Right atrium auricular region (tissue), 2 donors: ENCODE measurements around the gene ECHDC3. TPM values are rescaled to one million over a fixed set of nuclear protein-coding genes. Genes with fewer than 3 reads are reported as not detected.
"Not testable (repeated sequence)": the region's sequence is repeated elsewhere in the genome, so short reads cannot be mapped to it uniquely, and the experiment has no call there.

ENCODE experiments used
- DNase-seq: peaks from one replicate; pipeline ENCODE4 v3.0.0-alpha.2; 2019; ENCODE audit warnings: low spot score
- H3K27ac ChIP-seq, 2 donors: fragments of 200-600 bp; sonication (generic); 1 replicate in 1 of 2; 2 replicates in 1 of 2; pipeline ENCODE4 v1.5.1; 2016 to 2019
- H3K27me3 ChIP-seq, 2 donors: fragments of 200-600 bp; sonication (generic); one replicate each; pipeline versions ENCODE4 v1.5.1 to v1.6.0; 2017 to 2019
- H3K36me3 ChIP-seq: fragments of 200-600 bp; sonication (generic); one replicate; pipeline ENCODE4 v1.5.1; 2016
- H3K4me1 ChIP-seq, 2 donors: fragments of 200-600 bp; sonication (generic); one replicate each; pipeline versions ENCODE4 v1.5.1 to v1.6.0; 2017 to 2019
- H3K4me3 ChIP-seq, 2 donors: fragments of 200-600 bp; sonication (generic); 1 replicate in 1 of 2; 2 replicates in 1 of 2; pipeline ENCODE4 v1.5.1; 2017 to 2019; ENCODE audit warnings: mild to moderate bottlenecking in 1 of 2, moderate library complexity in 1 of 2
- H3K9me3 ChIP-seq, 2 donors: fragments of 200-600 bp; sonication (generic); one replicate each; pipeline ENCODE4 v1.5.1; 2019
- total RNA-seq, 2 donors: library from RNA; depleted of rRNA; stranded (reverse); fragments of >200 nt; gene quantifications; one replicate each; pipeline ENCODE4 v1.1.0, GENCODE V29; 2016
- TF ChIP-seq, protein P1 (sequence below), 2 donors: fragments of 200-600 bp; sonication (generic); IDR thresholded peaks; one replicate each; pipeline ENCODE4 v1.5.1; 2019; ENCODE audit warnings: antibody characterized with exemption in 2 of 2

ECHDC3 gene
- total RNA-seq, 2 donors from 2014 or later, result 201 to 223 TPM

DNA sequence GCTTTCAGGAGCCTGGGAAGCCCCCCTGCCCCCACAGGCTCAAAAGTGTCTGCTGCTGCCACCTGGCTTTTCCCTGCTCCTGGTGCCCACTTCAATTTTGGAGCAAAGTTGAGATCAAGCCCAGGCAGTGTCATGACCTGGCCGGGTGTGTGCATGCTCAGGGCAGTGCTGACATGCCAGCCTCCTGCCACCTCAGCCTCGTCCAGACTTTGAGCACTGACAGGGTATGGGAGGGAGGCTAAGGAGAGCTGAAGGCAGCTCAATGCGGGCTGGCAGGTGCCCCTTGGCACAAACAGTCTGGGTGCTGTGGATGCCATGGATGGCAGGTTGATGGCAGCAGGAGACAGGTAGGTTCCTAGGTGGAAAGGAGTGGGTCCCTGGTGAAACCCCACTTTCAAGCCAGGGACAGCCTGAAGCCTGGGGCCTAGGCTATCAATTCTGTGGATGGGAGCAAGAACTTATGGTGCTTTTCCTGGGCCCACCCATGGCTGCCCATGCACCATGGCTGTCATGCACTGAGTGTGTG lies 12.3 kb upstream of the ECHDC3 start:
- Histone ChIP-seq H3K27ac (no peak overlapping the region), H3K36me3 (no peaks in the 10 kb centered on the region), H3K9me3 (no peaks in the 10 kb centered on the region), H3K4me1 (no peaks in the 10 kb centered on the region), H3K4me3 (no peak overlapping the region), H3K27me3 (no peaks in the 10 kb centered on the region)
- no peak for DNase-seq
- TF ChIP-seq, protein P1, sequence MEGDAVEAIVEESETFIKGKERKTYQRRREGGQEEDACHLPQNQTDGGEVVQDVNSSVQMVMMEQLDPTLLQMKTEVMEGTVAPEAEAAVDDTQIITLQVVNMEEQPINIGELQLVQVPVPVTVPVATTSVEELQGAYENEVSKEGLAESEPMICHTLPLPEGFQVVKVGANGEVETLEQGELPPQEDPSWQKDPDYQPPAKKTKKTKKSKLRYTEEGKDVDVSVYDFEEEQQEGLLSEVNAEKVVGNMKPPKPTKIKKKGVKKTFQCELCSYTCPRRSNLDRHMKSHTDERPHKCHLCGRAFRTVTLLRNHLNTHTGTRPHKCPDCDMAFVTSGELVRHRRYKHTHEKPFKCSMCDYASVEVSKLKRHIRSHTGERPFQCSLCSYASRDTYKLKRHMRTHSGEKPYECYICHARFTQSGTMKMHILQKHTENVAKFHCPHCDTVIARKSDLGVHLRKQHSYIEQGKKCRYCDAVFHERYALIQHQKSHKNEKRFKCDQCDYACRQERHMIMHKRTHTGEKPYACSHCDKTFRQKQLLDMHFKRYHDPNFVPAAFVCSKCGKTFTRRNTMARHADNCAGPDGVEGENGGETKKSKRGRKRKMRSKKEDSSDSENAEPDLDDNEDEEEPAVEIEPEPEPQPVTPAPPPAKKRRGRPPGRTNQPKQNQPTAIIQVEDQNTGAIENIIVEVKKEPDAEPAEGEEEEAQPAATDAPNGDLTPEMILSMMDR (IDR thresholded peaks at IDR 0.05), result no peak

DNA sequence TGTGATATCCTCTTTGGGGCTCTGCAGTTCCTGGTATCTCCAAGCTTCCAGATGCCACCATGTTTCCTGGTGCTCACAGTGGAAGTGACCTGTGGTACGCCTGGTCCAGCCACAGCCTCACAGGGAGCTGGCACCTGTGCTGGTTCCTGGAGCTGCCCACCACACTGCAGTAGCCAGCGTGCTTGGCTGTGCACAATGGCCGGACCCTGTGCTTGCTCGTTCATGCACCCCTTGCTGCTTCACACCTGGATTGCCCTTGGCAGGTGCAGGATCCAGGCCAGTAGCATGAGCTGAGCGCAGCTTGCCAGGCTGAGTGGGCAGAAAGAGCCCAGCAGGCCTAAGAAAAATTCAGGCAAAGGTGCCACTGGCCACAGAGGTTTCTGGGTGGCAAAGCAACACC lies 11.4 kb upstream of the ECHDC3 start:
- H3K27me3 ChIP-seq, result no peaks in the 10 kb centered on the region
- H3K4me3 ChIP-seq, result no peak overlapping the region
- H3K4me1 ChIP-seq, result no peaks in the 10 kb centered on the region
- TF ChIP-seq, protein P1 (IDR thresholded peaks at IDR 0.05), result no peak
- H3K9me3 ChIP-seq, result no peaks in the 10 kb centered on the region
- no peaks in the 10 kb centered on the region for H3K36me3 ChIP-seq
- DNase-seq, result no peak
- no peak overlapping the region for H3K27ac ChIP-seq

DNA sequence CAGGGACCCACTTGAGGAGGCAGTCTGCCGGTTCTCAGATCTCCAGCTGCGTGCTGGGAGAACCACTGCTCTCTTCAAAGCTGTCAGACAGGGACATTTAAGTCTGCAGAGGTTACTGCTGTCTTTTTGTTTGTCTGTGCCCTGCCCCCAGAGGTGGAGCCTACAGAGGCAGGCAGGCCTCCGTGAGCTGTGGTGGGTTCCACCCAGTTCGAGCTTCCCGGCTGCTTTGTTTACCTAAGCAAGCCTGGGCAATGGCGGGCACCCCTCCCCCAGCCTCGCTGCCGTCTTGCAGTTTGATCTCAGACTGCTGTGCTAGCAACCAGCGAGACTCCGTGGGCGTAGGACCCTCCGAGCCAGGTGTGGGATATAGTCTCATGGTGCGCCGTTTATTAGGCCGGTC lies 5.4 kb upstream of the ECHDC3 start:
- H3K4me1 ChIP-seq, H3K9me3 ChIP-seq, H3K36me3 ChIP-seq, H3K27me3 ChIP-seq, H3K27ac ChIP-seq, H3K4me3 ChIP-seq, DNase-seq: not testable (repeated sequence)

DNA sequence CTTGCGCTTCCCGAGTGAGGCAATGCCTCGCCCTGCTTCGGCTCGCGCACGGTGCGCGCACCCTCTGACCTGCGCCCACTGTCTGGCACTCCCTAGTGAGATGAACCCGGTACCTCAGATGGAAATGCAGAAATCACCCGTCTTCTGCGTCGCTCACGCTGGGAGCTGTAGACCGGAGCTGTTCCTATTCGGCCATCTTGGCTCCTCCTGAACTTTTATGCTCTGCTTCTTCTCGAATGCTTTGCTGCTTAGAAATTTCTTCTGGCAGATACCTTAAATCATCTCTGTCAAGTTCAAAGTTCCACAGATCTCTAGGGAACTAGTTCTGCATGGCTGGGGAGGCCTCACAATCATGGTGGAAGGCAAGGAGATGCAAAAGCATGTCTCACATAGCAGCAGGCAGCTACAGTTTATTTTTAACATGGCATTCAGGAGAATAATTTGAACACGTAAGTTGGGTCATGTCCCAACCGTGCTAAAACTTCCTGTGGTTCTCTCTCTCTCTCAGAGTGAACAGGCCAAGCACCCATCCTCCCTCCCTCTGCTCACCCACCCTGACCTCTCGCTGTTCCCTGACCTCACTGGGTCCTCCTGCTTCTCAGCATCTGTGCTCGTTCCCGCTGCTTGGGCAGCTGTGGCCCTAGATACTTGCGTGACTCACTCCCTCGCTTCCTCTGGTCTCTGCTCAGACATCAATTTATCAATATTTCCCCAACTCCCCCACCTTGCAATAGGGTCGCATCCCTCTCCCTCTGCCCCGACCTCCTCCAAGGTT lies 4.7 kb upstream of the ECHDC3 start:
- not testable (repeated sequence) for DNase-seq, H3K27ac ChIP-seq, H3K4me1 ChIP-seq, H3K9me3 ChIP-seq, H3K27me3 ChIP-seq, H3K36me3 ChIP-seq, H3K4me3 ChIP-seq

DNA sequence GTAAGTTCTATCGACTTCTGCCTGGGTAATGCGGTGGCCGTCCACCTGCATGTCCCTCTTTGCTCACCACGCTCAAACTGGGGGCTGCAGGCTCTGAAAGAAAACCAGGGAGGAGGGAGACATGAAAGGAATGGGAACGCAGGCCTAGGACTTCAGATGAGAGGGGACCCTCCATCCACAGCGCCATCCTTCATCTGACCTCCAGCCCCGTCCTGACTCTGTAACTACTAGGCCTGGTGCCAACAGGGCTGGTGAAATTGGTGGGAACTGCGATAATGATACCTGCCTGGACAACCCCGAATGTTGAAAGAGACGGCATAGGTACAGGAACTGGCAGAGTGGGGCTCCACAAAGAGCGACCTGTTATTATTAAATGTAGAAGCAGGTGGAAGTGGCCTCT lies 1.3 kb upstream of the ECHDC3 start:
- DNase-seq, result no peak
- H3K4me3 ChIP-seq, result no peak overlapping the region
- H3K9me3 ChIP-seq, result no peaks in the 10 kb centered on the region
- H3K4me1 ChIP-seq, result peaks cover 0 to 15% of the 10 kb centered on the region in 2 donors
- TF ChIP-seq, protein P1 (IDR thresholded peaks at IDR 0.05), result no peak
- no peak overlapping the region for H3K27ac ChIP-seq
- no peaks in the 10 kb centered on the region for H3K36me3 ChIP-seq
- no peaks in the 10 kb centered on the region for H3K27me3 ChIP-seq

DNA sequence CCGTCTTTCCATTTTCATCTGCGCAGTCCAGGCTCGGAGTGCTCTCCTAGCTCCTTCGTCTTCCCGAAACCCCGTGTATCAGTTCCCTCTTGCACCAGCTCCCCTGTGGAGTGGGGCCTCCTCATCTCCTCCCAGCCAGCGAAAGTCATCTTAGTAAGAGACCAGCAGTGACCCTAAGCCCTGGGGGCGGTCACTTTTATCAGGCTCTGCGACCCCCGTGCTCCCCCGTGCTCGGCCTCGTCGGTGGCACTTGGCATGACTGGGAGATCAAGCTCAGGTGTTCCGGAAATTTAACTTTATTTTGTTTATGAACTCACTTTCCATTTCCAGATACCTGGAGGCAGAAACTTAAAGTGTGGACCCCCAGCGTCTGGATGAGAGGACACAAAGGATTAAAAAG lies 574 bp upstream of the ECHDC3 start:
- H3K36me3 ChIP-seq, result no peaks in the 10 kb centered on the region
- peak overlapping the region; percentile 37 to 63 for H3K4me3 ChIP-seq
- no peak for DNase-seq
- TF ChIP-seq, protein P1 (IDR thresholded peaks at IDR 0.05), result no peak
- peaks cover 0 to 18% of the 10 kb centered on the region in 2 donors for H3K4me1 ChIP-seq
- no peaks in the 10 kb centered on the region for H3K27me3 ChIP-seq
- H3K9me3 ChIP-seq, result no peaks in the 10 kb centered on the region
- no peak overlapping the region for H3K27ac ChIP-seq
